ENCODE measurements around the gene MAP2. TPM values are rescaled to one million over a fixed set of nuclear protein-coding genes. Genes with fewer than 3 reads are reported as not detected.

Gene MAP2
- total RNA-seq, 1 donor from 2014 or later, result 58.1 TPM

- Histone ChIP-seq H3K27me3 (ENCODE audit: control insufficient read depth, insufficient read depth, low read length) (no peaks in the 10 kb centered on the region), H3K36me3 (ENCODE audit: control insufficient read depth, insufficient read depth, low read length) (no peaks in the 10 kb centered on the region), H3K4me3 (ENCODE audit: low read depth, low read length) (no peak overlapping the region)
- DNase-seq (ENCODE audit: low read depth), result no peak
- TF ChIP-seq, protein P1, sequence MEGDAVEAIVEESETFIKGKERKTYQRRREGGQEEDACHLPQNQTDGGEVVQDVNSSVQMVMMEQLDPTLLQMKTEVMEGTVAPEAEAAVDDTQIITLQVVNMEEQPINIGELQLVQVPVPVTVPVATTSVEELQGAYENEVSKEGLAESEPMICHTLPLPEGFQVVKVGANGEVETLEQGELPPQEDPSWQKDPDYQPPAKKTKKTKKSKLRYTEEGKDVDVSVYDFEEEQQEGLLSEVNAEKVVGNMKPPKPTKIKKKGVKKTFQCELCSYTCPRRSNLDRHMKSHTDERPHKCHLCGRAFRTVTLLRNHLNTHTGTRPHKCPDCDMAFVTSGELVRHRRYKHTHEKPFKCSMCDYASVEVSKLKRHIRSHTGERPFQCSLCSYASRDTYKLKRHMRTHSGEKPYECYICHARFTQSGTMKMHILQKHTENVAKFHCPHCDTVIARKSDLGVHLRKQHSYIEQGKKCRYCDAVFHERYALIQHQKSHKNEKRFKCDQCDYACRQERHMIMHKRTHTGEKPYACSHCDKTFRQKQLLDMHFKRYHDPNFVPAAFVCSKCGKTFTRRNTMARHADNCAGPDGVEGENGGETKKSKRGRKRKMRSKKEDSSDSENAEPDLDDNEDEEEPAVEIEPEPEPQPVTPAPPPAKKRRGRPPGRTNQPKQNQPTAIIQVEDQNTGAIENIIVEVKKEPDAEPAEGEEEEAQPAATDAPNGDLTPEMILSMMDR (IDR thresholded peaks at IDR 0.05; ENCODE audit: insufficient read depth, low read length, poor library complexity, severe bottlenecking), result no peak
Observed at GRCh38 chr2:209581040-209581439, 157.2 kb downstream of the MAP2 start.

DNA sequence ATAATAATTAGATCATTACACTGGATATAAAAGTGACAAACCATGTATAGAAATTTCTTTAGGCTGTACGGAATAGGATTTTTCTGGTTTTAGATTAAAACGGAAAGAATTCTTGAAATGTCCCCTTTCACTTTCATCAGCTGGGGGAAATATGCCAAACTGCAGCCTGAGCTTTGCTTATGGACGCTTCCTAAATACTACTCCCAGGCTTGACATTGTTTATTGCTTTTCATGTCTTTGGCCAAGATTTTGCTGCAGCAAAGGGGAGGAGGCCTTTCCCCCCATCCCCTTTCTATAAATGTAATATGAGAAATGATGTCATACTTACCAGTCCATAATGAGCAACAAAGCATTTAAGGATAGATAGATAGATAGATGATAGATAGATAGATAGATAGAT, 158.4 kb downstream of the MAP2 start:
- Histone ChIP-seq H3K36me3 (ENCODE audit: control insufficient read depth, insufficient read depth, low read length) (no peaks in the 10 kb centered on the region), H3K4me3 (ENCODE audit: low read depth, low read length) (no peak overlapping the region), H3K27me3 (ENCODE audit: control insufficient read depth, insufficient read depth, low read length) (no peaks in the 10 kb centered on the region)
- DNase-seq (ENCODE audit: low read depth), result no peak
- TF ChIP-seq, protein P1 (IDR thresholded peaks at IDR 0.05; ENCODE audit: insufficient read depth, low read length, poor library complexity, severe bottlenecking), result no peak

- Histone ChIP-seq H3K27me3 (ENCODE audit: control insufficient read depth, insufficient read depth, low read length) (no peaks in the 10 kb centered on the region), H3K36me3 (ENCODE audit: control insufficient read depth, insufficient read depth, low read length) (no peaks in the 10 kb centered on the region), H3K4me3 (ENCODE audit: low read depth, low read length) (no peak overlapping the region)
- TF ChIP-seq, protein P1 (IDR thresholded peaks at IDR 0.05; ENCODE audit: insufficient read depth, low read length, poor library complexity, severe bottlenecking), result no peak
- DNase-seq (ENCODE audit: low read depth), result no peak
Observed at GRCh38 chr2:209584472-209584871, 160.6 kb downstream of the MAP2 start.

DNA sequence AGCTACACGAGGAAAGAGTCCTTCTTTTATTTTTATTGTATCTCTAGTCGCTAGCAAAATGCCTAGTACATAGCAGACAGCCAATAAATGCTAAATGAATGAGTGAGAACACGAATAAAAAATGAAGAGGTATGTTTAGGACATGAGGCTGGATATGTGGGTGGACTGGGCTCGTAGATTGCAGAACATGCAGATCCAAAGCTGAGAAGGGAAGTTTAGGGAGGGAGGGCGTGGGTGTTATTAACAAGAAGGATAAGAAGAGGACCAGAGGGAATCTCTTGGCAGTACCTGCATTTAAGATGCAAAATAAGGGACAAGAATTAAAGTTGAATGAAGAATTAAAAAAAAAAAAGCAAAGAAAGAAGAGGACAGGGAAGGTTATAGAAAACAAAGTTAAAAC, 161.1 kb downstream of the MAP2 start:
- H3K36me3 ChIP-seq (ENCODE audit: control insufficient read depth, insufficient read depth, low read length), result no peaks in the 10 kb centered on the region
- TF ChIP-seq, protein P1 (IDR thresholded peaks at IDR 0.05; ENCODE audit: insufficient read depth, low read length, poor library complexity, severe bottlenecking), result no peak
- no peak overlapping the region for H3K4me3 ChIP-seq (ENCODE audit: low read depth, low read length)
- H3K27me3 ChIP-seq (ENCODE audit: control insufficient read depth, insufficient read depth, low read length), result no peaks in the 10 kb centered on the region
- DNase-seq (ENCODE audit: low read depth), result no peak

GRCh38 chr2:209591021-209591420, 167.2 kb downstream of the MAP2 start:
- no peak for DNase-seq (ENCODE audit: low read depth)
- no peak overlapping the region for H3K4me3 ChIP-seq (ENCODE audit: low read depth, low read length)
- TF ChIP-seq, protein P1 (IDR thresholded peaks at IDR 0.05; ENCODE audit: insufficient read depth, low read length, poor library complexity, severe bottlenecking), result no peak
- no peaks in the 10 kb centered on the region for H3K27me3 ChIP-seq (ENCODE audit: control insufficient read depth, insufficient read depth, low read length)
- no peaks in the 10 kb centered on the region for H3K36me3 ChIP-seq (ENCODE audit: control insufficient read depth, insufficient read depth, low read length)

DNA sequence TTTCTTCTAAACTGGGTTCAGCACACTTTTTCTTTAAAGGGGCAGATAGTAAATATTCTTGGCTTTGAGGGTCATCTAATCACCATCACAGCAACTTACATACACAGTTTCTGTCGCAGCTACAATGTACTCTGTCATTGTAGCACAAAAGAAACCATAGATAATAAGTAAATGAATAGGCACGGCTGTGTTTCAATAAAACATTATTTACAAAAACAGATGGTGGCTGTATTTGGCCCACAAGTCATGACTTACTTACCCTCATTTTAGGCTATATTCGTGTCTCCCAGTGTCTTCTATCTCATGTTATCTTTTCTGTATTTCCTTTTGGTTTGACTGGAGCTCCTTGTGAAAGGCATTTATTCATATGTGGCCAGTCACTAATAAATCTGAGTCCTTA, 168.3 kb downstream of the MAP2 start:
- H3K36me3 ChIP-seq (ENCODE audit: control insufficient read depth, insufficient read depth, low read length), result no peaks in the 10 kb centered on the region
- no peak for DNase-seq (ENCODE audit: low read depth)
- no peaks in the 10 kb centered on the region for H3K27me3 ChIP-seq (ENCODE audit: control insufficient read depth, insufficient read depth, low read length)

More for the DNA sequence above, 168.3 kb downstream of the MAP2 start:
- TF ChIP-seq, protein P1 (IDR thresholded peaks at IDR 0.05; ENCODE audit: insufficient read depth, low read length, poor library complexity, severe bottlenecking), result no peak
- H3K4me3 ChIP-seq (ENCODE audit: low read depth, low read length), result no peak overlapping the region
